Measurements from ENCODE around the gene CFAP99.

The CFAP99 gene

DNA sequence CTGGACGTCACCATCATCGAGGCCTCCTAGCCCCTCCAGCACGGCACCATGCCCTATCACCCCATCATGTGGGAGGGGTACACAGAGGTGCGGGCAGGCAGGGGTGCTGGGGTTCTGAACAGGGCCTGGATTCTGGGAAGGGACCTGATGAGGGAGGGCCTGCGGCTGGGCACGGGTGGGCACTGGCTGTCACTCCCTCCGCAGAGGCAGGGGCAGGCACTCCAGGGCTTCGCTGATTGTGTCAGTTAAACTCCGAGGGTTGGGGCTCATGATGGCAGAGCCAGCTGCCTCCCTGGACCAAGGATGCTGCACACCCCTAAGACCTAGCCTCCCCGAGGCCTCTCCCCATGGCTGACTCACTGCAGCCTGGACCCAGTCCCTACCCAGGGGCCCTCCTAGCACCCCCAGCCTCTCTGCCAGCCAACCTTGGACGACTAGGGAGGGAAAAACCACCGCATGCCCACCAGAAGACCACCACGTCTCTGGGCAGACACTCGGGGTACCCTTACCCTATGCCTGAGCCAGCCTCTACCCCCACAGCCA lies 46.2 kb upstream of the CFAP99 start:
- DNase-seq (no peak), ATAC-seq (ENCODE audit: insufficient read depth, low read depth) (no peak)
- no peak overlapping the region for H3K4me3 ChIP-seq (ENCODE audit: low read depth in 1 of 2, low read length in 2 of 2)
- no peak overlapping the region for H3K27ac ChIP-seq (ENCODE audit: low read length)
- no peak overlapping the region for H2AFZ ChIP-seq (ENCODE audit: low read depth, low read length)
- no peaks in the 10 kb centered on the region for H3K4me1 ChIP-seq (ENCODE audit: insufficient read depth, low read length)
- H3K4me2 ChIP-seq (ENCODE audit: insufficient read depth, low read length), result no peak overlapping the region
- H3K36me3 ChIP-seq (ENCODE audit: insufficient read depth, low read length), result no peaks in the 10 kb centered on the region
- no peak overlapping the region for H3K9ac ChIP-seq (ENCODE audit: low read depth, low read length)
- H3K9me3 ChIP-seq (ENCODE audit: insufficient read depth, low read length, severe bottlenecking), result peaks cover 12% of the 10 kb centered on the region
- TF ChIP-seq EZH2 (IDR thresholded peaks at IDR 0.05; ENCODE audit: borderline replicate concordance, low read depth, low read length, severe bottlenecking), result no peak
- TF ChIP-seq, protein P1, sequence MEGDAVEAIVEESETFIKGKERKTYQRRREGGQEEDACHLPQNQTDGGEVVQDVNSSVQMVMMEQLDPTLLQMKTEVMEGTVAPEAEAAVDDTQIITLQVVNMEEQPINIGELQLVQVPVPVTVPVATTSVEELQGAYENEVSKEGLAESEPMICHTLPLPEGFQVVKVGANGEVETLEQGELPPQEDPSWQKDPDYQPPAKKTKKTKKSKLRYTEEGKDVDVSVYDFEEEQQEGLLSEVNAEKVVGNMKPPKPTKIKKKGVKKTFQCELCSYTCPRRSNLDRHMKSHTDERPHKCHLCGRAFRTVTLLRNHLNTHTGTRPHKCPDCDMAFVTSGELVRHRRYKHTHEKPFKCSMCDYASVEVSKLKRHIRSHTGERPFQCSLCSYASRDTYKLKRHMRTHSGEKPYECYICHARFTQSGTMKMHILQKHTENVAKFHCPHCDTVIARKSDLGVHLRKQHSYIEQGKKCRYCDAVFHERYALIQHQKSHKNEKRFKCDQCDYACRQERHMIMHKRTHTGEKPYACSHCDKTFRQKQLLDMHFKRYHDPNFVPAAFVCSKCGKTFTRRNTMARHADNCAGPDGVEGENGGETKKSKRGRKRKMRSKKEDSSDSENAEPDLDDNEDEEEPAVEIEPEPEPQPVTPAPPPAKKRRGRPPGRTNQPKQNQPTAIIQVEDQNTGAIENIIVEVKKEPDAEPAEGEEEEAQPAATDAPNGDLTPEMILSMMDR (IDR thresholded peaks at IDR 0.05; ENCODE audit: borderline replicate concordance, extremely low read depth, low read length, poor library complexity, severe bottlenecking), result no peak
- peaks cover 3% of the 10 kb centered on the region for H3K27me3 ChIP-seq (ENCODE audit: insufficient read depth, low read length, poor library complexity)
- H4K20me1 ChIP-seq (ENCODE audit: insufficient read depth, low read length), result no peaks in the 10 kb centered on the region
- no peaks in the 10 kb centered on the region for H3K79me2 ChIP-seq (ENCODE audit: insufficient read depth, low read length)

DNA sequence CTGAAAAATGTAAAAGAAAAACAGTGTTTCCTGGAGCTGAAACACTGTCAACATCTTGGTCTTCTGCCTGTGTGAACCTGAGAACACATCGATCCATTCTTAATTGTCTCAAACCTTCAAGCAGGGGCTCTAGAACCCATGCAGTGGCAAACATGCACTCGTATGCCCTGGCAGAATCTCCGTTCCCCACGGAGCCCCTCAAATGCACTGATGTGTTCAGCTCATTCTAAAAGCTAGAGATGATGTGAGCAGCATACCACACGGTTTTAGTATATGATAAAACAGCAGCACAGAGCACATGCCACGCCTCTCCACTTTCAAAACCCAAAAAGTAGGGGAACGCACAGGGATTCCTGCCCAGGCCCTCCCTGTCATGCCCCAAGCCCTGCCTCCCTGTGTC lies 45.2 kb upstream of the CFAP99 start:
- Histone ChIP-seq H3K4me3 (ENCODE audit: low read depth in 1 of 2, low read length in 2 of 2) (no peak overlapping the region), H3K4me2 (ENCODE audit: insufficient read depth, low read length) (no peak overlapping the region), H3K27ac (ENCODE audit: low read length) (no peak overlapping the region), H3K4me1 (ENCODE audit: insufficient read depth, low read length) (no peaks in the 10 kb centered on the region), H2AFZ (ENCODE audit: low read depth, low read length) (no peak overlapping the region), H4K20me1 (ENCODE audit: insufficient read depth, low read length) (no peaks in the 10 kb centered on the region), H3K27me3 (ENCODE audit: insufficient read depth, low read length, poor library complexity) (peaks cover 3% of the 10 kb centered on the region), H3K9ac (ENCODE audit: low read depth, low read length) (no peak overlapping the region), H3K9me3 (ENCODE audit: insufficient read depth, low read length, severe bottlenecking) (peaks cover 11% of the 10 kb centered on the region), H3K79me2 (ENCODE audit: insufficient read depth, low read length) (no peaks in the 10 kb centered on the region), H3K36me3 (ENCODE audit: insufficient read depth, low read length) (no peaks in the 10 kb centered on the region)
- DNase-seq, result no peak
- TF ChIP-seq, protein P1 (IDR thresholded peaks at IDR 0.05; ENCODE audit: borderline replicate concordance, extremely low read depth, low read length, poor library complexity, severe bottlenecking), result no peak
- no peak for TF ChIP-seq EZH2 (IDR thresholded peaks at IDR 0.05; ENCODE audit: borderline replicate concordance, low read depth, low read length, severe bottlenecking)
- no peak for ATAC-seq (ENCODE audit: insufficient read depth, low read depth)

DNA sequence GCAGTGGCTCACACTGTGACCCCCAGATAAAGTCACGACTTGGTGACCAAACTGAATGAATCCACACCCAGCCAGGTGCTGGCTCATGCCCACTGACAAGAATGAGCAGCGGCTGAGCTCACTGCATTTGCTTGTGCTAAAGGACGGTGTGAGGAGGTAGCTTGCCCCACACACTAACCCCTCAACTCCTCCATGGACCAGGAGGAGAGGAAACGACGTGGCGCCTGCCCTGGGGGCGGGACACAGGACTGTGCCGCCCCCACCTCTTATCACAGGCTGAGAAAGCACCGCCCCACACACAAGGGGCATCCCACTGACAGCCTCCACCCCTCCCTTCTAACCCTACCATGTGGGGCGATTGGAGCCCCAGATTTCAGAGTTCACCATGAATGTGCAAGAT lies 43.3 kb upstream of the CFAP99 start:
- TF ChIP-seq, protein P1 (IDR thresholded peaks at IDR 0.05; ENCODE audit: borderline replicate concordance, extremely low read depth, low read length, poor library complexity, severe bottlenecking), result no peak
- no peak for TF ChIP-seq EZH2 (IDR thresholded peaks at IDR 0.05; ENCODE audit: borderline replicate concordance, low read depth, low read length, severe bottlenecking)
- Histone ChIP-seq H3K27me3 (ENCODE audit: insufficient read depth, low read length, poor library complexity) (peaks cover 13% of the 10 kb centered on the region), H3K27ac (ENCODE audit: low read length) (no peak overlapping the region), H3K4me2 (ENCODE audit: insufficient read depth, low read length) (no peak overlapping the region), H3K36me3 (ENCODE audit: insufficient read depth, low read length) (no peaks in the 10 kb centered on the region), H2AFZ (ENCODE audit: low read depth, low read length) (no peak overlapping the region), H3K9me3 (ENCODE audit: insufficient read depth, low read length, severe bottlenecking) (peaks cover 4% of the 10 kb centered on the region), H3K9ac (ENCODE audit: low read depth, low read length) (no peak overlapping the region), H4K20me1 (ENCODE audit: insufficient read depth, low read length) (no peaks in the 10 kb centered on the region), H3K4me3 (ENCODE audit: low read depth in 1 of 2, low read length in 2 of 2) (no peak overlapping the region), H3K79me2 (ENCODE audit: insufficient read depth, low read length) (no peaks in the 10 kb centered on the region), H3K4me1 (ENCODE audit: insufficient read depth, low read length) (no peaks in the 10 kb centered on the region)
- ATAC-seq (ENCODE audit: insufficient read depth, low read depth) (no peak), DNase-seq (no peak)

DNA sequence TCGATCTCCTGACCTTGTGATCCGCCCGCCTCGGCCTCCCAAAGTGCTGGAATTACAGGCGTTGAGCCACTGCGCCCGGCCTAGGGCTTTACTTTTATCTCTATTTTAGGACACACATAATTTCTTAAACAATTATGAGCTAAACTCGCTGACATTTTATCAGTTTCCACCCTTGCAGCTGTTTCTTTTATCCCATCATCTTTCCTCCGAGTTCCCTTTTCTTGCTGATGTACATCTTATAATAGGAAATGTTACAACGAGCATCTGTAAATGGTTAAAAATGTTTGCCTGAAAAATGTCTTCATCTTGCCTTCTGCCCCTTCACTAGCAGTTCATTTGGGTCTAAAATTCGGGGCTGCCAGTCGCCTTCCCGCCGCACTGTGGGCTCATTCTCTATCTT lies 41.5 kb upstream of the CFAP99 start:
- no peaks in the 10 kb centered on the region for H3K79me2 ChIP-seq (ENCODE audit: insufficient read depth, low read length)
- no peaks in the 10 kb centered on the region for H4K20me1 ChIP-seq (ENCODE audit: insufficient read depth, low read length)
- H3K27ac ChIP-seq (ENCODE audit: low read length), result no peak overlapping the region
- no peaks in the 10 kb centered on the region for H3K4me1 ChIP-seq (ENCODE audit: insufficient read depth, low read length)
- ATAC-seq (ENCODE audit: insufficient read depth, low read depth), result no peak
- H2AFZ ChIP-seq (ENCODE audit: low read depth, low read length), result no peak overlapping the region
- no peaks in the 10 kb centered on the region for H3K36me3 ChIP-seq (ENCODE audit: insufficient read depth, low read length)
- H3K27me3 ChIP-seq (ENCODE audit: insufficient read depth, low read length, poor library complexity), result peaks cover 13% of the 10 kb centered on the region
- no peak overlapping the region for H3K4me3 ChIP-seq (ENCODE audit: low read depth in 1 of 2, low read length in 2 of 2)
- no peak for DNase-seq
- H3K4me2 ChIP-seq (ENCODE audit: insufficient read depth, low read length), result no peak overlapping the region
- no peak for TF ChIP-seq EZH2 (IDR thresholded peaks at IDR 0.05; ENCODE audit: borderline replicate concordance, low read depth, low read length, severe bottlenecking)
- TF ChIP-seq, protein P1 (IDR thresholded peaks at IDR 0.05; ENCODE audit: borderline replicate concordance, extremely low read depth, low read length, poor library complexity, severe bottlenecking), result no peak
- peaks cover 4% of the 10 kb centered on the region for H3K9me3 ChIP-seq (ENCODE audit: insufficient read depth, low read length, severe bottlenecking)
- H3K9ac ChIP-seq (ENCODE audit: low read depth, low read length), result no peak overlapping the region
